ENCODE results near the gene MAPRE2.

DNA sequence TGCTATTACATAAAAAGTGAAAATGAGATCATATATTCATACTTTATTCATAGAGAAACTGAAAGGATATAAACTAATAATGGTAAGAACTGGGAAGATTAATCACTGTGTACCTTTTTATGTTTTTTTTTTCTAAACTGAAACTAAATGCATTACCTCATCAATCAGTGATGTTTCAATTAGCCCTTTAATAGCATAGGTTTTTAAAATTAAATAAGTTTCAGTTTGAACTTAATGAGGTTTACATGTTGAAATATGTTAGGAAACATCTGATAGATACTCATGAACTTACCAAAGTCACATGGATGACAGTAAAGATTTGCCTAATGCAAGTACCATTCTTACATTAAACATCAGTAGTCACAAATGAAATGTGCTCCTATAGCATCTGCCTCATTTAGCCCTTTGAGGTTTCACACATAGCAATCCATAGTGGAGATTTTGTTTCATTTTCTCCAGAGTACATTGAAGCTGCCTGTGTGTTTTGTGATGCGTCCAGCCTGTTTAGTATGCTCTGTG is 8.9 kb downstream of the MAPRE2 start:
- TF ChIP-seq, protein P1, sequence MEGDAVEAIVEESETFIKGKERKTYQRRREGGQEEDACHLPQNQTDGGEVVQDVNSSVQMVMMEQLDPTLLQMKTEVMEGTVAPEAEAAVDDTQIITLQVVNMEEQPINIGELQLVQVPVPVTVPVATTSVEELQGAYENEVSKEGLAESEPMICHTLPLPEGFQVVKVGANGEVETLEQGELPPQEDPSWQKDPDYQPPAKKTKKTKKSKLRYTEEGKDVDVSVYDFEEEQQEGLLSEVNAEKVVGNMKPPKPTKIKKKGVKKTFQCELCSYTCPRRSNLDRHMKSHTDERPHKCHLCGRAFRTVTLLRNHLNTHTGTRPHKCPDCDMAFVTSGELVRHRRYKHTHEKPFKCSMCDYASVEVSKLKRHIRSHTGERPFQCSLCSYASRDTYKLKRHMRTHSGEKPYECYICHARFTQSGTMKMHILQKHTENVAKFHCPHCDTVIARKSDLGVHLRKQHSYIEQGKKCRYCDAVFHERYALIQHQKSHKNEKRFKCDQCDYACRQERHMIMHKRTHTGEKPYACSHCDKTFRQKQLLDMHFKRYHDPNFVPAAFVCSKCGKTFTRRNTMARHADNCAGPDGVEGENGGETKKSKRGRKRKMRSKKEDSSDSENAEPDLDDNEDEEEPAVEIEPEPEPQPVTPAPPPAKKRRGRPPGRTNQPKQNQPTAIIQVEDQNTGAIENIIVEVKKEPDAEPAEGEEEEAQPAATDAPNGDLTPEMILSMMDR (IDR thresholded peaks at IDR 0.05): no peak
- no peak for TF ChIP-seq POLR2A (IDR thresholded peaks at IDR 0.05)

Measured in lower leg skin (tissue), 3 donors.